Renal cortical epithelial cell (primary cell): Measurements from ENCODE around the gene PDIA3. TPM values are rescaled to one million over a fixed set of nuclear protein-coding genes. Genes with fewer than 3 reads are reported as not detected.

Experiments
- total RNA-seq: library from RNA; depleted of rRNA; stranded (reverse); fragments of >200 nt; gene quantifications from 2 replicates; pipeline ENCODE4 v1.2.3, GENCODE V29; 2014

Gene PDIA3
- total RNA-seq, 1 donor from 2014 or later = 275 TPM

Other genes starting within 250 kb of the PDIA3 start
- 0.52 and 6.1 TPM in 2 replicates for gene MAP1A, start 228.8 kb upstream of the PDIA3 start, total RNA-seq
- gene PPIP5K1, start 156.2 kb upstream of the PDIA3 start, total RNA-seq = 9.6 and 43.3 TPM in 2 replicates
- 0.10 and 1.9 TPM in 2 replicates for gene CKMT1B, start 152.4 kb upstream of the PDIA3 start, total RNA-seq
- gene STRC, start 127.6 kb upstream of the PDIA3 start, total RNA-seq = 0.05 TPM in 1 of 2 replicates, not detected in the other
- 0.52 and 0.60 TPM in 2 replicates for gene CATSPER2, start 97.6 kb upstream of the PDIA3 start, total RNA-seq
- 0.35 TPM in 1 of 2 replicates, not detected in the other for gene CKMT1A, start 52.6 kb upstream of the PDIA3 start, total RNA-seq
- gene ELL3, start 30.5 kb downstream of the PDIA3 start, total RNA-seq = 5.9 and 11.6 TPM in 2 replicates
- gene SERF2, start 45.9 kb downstream of the PDIA3 start, total RNA-seq = 765 and 780 TPM in 2 replicates
- 0.05 TPM in 1 of 2 replicates, not detected in the other for gene SERINC4, start 53.8 kb downstream of the PDIA3 start, total RNA-seq
- 3.0 and 4.0 TPM in 2 replicates for gene HYPK, start 54.2 kb downstream of the PDIA3 start, total RNA-seq
- 34.7 and 54.1 TPM in 2 replicates for gene MFAP1, start 78.3 kb downstream of the PDIA3 start, total RNA-seq
- gene WDR76, start 80.6 kb downstream of the PDIA3 start, total RNA-seq = 3.8 and 17.0 TPM in 2 replicates